Sigmoid colon (tissue), 4 donors: ENCODE data around the gene ZCCHC24.

Experiments used
- CTCF ChIP-seq, 4 experiments: fragments of 450-650 bp in 3 of 4; fragments of 200-600 bp in 1 of 4; IDR thresholded peaks; one replicate each; pipeline ENCODE4 v1.5.1; 2016 to 2019; ENCODE audit warnings: antibody characterized with exemption in 4 of 4, mild to moderate bottlenecking in 3 of 4, moderate library complexity in 2 of 4
- POLR2AphosphoS5 ChIP-seq, 4 donors: sonication (generic); formaldehyde crosslinking; IDR thresholded peaks; one replicate each; pipeline ENCODE4 v1.6.1; 2017; ENCODE audit warnings: antibody characterized with exemption in 4 of 4

- no peak for TF ChIP-seq POLR2AphosphoS5 (IDR thresholded peaks at IDR 0.05)
- no peak for TF ChIP-seq CTCF (IDR thresholded peaks at IDR 0.05)
These were observed 28.2 kb downstream of the ZCCHC24 start for GRCh38 chr10:79417266-79417665.
